HL-60 (cell line): ENCODE measurements around the gene ZNRD2.

Experiments used
- GABPA ChIP-seq: IDR thresholded peaks from 2 replicates; pipeline ENCODE4 v1.6.1; 2012; ENCODE audit warnings: low read depth
- POLR2AphosphoS5 ChIP-seq: IDR thresholded peaks from 2 replicates; pipeline ENCODE4 v1.6.1; 2012; ENCODE audit warnings: low read depth
- SPI1 ChIP-seq: IDR thresholded peaks from 2 replicates; pipeline ENCODE4 v1.6.1; 2012; ENCODE audit warnings: low read depth, mild to moderate bottlenecking, borderline replicate concordance
- TF ChIP-seq, protein P1 (sequence below): IDR thresholded peaks from one replicate; pipeline ENCODE4 v1.5.1; 2011; ENCODE audit warnings: low read length, control low read depth, inconsistent platforms; ENCODE audit not compliant: insufficient read depth
- TF ChIP-seq, protein P2 (sequence below): IDR thresholded peaks from 2 replicates; pipeline ENCODE4 v1.6.1; 2012; ENCODE audit warnings: low read depth; ENCODE audit not compliant: insufficient replicate concordance

DNA sequence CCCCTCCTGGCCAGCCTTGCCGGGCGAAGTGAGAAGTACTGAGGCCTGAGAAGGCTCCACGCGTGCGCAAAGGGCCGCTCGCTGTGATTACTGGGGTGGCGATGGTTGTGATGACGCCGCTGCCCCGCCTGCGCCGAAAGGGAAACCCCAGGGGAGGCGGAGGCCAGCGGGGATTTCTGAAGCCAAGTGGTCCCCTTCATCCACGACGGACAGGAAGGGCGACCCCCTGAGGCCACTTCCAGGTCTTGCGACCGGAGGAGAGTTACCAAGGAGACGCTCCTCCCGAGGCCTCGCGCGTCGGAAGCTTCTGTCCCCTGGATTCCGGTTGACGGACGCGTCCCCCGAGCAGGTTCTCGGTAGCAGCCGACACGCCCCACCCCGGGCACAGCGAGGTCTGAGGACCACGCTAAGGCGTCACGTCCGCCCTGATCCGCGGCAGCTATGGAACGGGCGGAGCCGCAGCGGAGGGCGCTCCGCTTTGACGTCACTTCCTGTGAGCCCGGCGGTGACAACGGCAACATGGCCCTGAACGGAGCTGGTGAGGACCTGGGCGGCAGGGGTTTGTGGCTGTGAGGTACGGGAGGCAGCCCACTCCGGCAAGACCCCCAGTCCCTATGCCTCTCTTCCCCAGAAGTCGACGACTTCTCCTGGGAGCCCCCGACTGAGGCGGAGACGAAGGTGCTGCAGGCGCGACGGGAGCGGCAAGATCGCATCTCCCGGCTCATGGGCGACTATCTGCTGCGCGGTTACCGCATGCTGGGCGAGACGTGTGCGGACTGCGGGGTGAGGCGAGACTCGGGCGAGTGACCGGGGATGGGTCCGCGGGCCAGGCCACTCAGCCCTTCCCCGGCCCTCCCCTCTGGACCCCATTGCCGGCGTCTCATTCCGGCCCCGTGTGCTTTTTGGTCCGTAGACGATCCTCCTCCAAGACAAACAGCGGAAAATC is at the start of gene ZNRD2:
- TF ChIP-seq, protein P1, sequence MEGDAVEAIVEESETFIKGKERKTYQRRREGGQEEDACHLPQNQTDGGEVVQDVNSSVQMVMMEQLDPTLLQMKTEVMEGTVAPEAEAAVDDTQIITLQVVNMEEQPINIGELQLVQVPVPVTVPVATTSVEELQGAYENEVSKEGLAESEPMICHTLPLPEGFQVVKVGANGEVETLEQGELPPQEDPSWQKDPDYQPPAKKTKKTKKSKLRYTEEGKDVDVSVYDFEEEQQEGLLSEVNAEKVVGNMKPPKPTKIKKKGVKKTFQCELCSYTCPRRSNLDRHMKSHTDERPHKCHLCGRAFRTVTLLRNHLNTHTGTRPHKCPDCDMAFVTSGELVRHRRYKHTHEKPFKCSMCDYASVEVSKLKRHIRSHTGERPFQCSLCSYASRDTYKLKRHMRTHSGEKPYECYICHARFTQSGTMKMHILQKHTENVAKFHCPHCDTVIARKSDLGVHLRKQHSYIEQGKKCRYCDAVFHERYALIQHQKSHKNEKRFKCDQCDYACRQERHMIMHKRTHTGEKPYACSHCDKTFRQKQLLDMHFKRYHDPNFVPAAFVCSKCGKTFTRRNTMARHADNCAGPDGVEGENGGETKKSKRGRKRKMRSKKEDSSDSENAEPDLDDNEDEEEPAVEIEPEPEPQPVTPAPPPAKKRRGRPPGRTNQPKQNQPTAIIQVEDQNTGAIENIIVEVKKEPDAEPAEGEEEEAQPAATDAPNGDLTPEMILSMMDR: peak; percentile 15
- TF ChIP-seq SPI1 (no peak), POLR2AphosphoS5 (peak; percentile 48), GABPA (peak; percentile 94)
- TF ChIP-seq, protein P2, sequence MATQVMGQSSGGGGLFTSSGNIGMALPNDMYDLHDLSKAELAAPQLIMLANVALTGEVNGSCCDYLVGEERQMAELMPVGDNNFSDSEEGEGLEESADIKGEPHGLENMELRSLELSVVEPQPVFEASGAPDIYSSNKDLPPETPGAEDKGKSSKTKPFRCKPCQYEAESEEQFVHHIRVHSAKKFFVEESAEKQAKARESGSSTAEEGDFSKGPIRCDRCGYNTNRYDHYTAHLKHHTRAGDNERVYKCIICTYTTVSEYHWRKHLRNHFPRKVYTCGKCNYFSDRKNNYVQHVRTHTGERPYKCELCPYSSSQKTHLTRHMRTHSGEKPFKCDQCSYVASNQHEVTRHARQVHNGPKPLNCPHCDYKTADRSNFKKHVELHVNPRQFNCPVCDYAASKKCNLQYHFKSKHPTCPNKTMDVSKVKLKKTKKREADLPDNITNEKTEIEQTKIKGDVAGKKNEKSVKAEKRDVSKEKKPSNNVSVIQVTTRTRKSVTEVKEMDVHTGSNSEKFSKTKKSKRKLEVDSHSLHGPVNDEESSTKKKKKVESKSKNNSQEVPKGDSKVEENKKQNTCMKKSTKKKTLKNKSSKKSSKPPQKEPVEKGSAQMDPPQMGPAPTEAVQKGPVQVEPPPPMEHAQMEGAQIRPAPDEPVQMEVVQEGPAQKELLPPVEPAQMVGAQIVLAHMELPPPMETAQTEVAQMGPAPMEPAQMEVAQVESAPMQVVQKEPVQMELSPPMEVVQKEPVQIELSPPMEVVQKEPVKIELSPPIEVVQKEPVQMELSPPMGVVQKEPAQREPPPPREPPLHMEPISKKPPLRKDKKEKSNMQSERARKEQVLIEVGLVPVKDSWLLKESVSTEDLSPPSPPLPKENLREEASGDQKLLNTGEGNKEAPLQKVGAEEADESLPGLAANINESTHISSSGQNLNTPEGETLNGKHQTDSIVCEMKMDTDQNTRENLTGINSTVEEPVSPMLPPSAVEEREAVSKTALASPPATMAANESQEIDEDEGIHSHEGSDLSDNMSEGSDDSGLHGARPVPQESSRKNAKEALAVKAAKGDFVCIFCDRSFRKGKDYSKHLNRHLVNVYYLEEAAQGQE: no peak
